HG03139 (cell line): ENCODE results near the gene CLSTN2.

Source experiments
- ATAC-seq: cut with Tn5 transposase; IDR thresholded peaks from one replicate; pipeline ENCODE4 v1.9.1; 2021; ENCODE audit not compliant: unreplicated experiment

The CLSTN2 gene

GRCh38 chr3:139935016-139935865 is at the start of gene CLSTN2:
Gene CLSTN2 (plus strand): TSS chr3:139935185.
- no peak for ATAC-seq

GRCh38 chr3:139887431-139887830 is 47.6 kb upstream of the CLSTN2 start:
- no peak for ATAC-seq

GRCh38 chr3:139888561-139889140 is 46.3 kb upstream of the CLSTN2 start:
- no peak for ATAC-seq

DNA sequence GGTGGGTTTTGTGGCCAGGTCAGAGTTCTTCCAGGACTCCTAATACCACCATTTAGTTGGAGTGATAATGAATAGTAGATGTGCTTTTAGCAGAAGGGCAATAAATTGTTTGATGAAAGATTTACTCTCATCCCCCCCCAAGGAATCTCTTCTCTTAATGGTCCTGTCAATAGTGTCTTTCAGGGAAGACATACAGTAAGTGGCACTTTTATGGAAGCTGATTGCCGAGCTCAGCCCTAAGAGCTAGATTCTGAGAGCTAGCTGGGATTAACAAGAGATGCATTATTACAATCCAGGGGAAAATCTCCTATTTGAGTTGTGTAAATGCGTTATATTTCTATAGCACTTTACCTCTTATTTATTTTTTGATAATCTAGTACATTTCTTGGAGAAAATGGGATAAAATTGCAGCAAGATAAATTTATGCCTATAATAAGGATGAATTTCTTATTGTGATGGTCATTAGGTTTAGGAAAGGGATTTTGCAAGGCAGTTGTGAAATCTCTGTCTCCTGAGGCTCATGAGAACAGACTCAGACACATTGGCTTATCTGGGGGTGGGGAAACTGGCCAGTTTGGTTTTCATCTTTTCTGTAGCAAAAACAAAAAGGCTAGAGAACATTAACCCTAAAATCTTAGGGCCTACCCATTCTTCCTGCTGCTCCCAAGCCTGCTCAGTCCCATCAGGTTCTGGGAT is 41.6 kb upstream of the CLSTN2 start:
- ATAC-seq: no peak

GRCh38 chr3:139893963-139894642 is 40.9 kb upstream of the CLSTN2 start:
- ATAC-seq: no peak

- no peak for ATAC-seq
Observed at GRCh38 chr3:139894643-139894989, 40.4 kb upstream of the CLSTN2 start.

- no peak for ATAC-seq
Observed at GRCh38 chr3:139897759-139898158, 37.2 kb upstream of the CLSTN2 start.

- ATAC-seq: no peak
Observed at GRCh38 chr3:139906418-139906817, 28.6 kb upstream of the CLSTN2 start.

DNA sequence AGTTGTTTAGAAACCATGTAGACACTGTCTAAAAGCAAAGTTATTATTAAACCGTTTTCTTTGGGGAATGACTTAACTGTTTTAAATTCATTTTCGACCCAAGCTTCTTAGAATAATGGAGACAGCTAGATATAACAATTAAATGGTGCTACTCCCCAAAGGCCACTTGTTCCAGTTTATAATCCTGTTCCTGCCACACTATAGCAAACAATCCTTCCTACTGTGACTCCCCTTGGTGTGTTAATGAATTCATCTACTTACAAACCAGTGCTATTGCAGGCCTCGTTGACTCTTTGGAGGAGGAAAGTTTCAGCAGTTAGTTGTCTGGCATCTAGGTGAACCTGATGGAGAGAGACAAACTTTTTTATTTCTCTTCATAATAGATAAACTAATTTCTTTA is 25.2 kb upstream of the CLSTN2 start:
- no peak for ATAC-seq

DNA sequence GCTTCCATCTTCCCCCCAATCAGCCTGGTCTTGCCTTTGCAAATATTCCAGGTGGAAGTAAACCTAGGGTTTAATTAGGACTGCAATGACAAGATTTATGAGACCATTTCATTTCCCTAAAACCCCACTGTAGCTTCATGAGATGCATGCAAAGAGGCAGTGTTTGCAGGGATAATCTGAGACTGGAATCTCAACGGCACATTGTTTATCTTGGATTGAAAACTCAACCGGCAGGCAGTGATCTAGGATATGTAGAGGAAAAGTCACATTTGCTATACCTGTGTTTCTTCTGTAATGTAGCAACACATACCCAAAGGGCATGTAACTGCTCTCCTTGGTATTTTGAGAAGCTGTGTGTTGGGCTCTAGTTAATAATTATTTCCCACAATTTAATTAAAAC is 18.7 kb upstream of the CLSTN2 start:
- ATAC-seq: no peak

DNA sequence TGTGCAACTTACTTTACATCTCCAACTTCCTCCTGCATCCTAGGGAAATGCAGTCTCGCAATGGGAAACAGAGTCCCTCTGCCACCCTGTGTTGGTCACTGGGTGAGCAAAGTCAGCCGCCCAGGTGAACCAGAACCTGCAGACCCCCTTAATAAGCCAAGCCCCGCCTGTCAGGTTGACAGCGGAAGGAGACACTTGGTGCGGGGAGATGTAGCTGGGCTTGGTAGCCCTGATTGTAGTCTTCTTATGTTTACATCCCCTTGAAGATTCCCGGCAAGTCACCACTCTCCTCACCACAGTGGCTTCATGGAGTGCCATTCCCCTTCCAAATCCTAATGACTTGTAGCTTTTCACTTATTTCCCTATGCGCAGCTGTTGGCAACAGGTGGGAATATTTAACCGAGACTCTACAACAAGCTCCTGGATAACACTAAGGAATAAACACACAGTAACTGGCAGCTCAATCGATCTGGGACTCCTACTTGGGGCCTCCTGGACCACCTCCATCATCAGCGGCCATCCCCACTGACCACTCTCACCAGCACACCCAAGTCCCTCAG is 17.7 kb upstream of the CLSTN2 start:
- ATAC-seq: no peak

GRCh38 chr3:139928708-139929505 is 6.1 kb upstream of the CLSTN2 start:
- no peak for ATAC-seq

DNA sequence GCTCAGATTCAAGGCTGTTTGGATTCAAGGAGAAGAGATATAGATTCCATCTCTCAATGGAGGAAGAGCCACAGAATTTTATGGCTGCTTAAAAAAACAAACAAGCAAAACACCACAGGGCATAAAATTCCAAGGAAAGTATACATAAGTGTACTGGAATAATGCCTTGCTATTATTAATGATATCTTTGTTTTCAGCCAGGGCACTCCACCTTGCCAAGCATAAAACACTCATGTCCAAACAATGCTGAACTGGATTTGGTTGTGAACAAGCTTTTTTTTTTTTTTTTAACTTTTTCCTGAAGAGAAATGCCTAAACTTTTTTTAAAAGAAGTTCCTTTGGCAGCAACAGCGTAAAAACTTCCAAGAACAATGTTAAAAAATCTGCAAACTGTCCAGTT is 4.8 kb upstream of the CLSTN2 start:
- ATAC-seq: no peak

DNA sequence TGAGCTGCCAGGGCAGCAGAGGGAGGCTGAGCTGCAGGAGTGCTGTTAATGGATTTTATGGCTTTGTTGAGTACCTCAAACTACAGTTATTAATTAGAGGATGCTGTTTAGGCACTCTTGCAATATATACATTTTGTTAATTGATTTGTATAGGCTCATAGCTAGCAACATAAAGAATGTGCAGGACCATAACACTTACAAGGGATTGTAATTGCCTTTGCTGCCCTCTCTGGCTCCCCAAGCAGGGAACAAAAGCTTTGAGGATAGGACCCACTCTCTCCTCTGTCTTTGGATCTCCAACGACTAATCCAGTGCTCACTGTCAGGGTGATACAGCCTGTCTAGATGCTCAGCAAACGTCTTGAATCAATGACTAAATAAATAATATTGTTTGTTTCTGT is 1.2 kb upstream of the CLSTN2 start:
- no peak for ATAC-seq

DNA sequence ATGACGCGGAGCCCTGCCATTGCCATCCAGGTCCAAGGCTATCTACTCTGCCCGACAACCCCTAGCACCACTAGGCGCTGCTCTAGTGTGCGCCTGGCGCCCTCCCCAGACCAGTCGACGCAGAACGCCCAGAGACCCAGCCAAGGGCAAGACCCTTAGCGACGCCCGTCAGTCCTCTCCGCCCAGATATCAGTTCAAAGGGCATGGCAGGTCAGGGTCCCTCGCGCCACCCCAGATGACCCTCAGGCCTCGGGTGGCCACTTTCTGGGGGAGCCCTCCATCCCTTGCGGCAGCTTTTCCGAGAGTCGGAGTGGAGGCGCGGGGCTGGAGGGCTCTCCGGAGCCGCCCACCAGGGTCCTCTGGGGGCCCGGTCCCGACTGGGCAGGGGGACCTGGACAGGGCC is 371 bp upstream of the CLSTN2 start:
- ATAC-seq: no peak

GRCh38 chr3:139935866-139936817 is 1.2 kb downstream of the CLSTN2 start:
- no peak for ATAC-seq

GRCh38 chr3:139937674-139938279 is 2.8 kb downstream of the CLSTN2 start:
- ATAC-seq: no peak

- ATAC-seq: no peak
Observed at GRCh38 chr3:139939681-139940190, 4.8 kb downstream of the CLSTN2 start.

DNA sequence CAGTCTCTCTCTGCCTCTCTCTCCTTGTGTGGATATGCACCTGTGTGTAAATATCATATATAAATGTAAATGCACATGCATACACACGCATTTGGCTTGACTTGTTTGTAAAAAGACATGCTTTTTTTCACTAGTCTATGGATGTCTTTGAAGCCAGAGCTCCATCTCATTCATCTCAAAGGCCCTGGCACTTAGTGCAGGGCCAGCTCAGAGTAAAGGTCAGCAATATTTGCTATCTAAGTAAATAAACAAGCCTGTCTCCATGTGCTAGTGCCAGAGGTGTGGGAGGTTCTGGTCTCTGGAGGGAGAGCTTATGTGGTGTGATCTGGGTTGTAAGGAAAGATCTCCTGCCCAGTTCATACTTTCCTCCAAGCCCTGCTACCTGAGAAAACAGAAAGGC is 5.6 kb downstream of the CLSTN2 start:
- ATAC-seq: no peak
